Measurements from ENCODE around the gene LRGUK.

Gene LRGUK

DNA sequence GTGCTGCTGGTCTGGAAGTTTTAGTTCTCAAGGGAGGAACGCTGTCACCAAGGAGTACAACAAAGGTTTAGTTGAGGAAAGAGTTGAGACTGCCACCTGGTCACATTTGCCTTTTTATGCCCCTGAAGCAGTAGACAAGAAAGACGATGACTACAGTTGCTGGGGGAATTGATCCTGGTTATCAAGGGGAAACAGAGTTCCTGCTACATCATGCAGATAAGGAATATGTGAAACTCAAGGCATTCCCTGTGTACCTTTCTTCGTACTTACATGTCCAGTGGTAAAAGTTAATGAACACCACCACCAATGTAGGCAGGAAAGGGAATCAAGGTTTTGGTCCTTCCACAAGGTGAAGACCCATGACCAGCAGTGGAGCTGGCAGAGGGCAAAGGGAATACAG, 157.8 kb downstream of the LRGUK start:
- H3K9me3 ChIP-seq (ENCODE audit: control insufficient read depth, insufficient read depth, low read depth, low read length): no peaks in the 10 kb centered on the region
- H3K27ac ChIP-seq (ENCODE audit: extremely low read depth, low read depth, low read length): no peak overlapping the region
- H3K36me3 ChIP-seq (ENCODE audit: control insufficient read depth in 2 of 2, insufficient read depth in 1 of 2, low read length in 2 of 2): no peaks in the 10 kb centered on the region
- H3K4me1 ChIP-seq (ENCODE audit: control insufficient read depth, insufficient read depth, low read length): no peaks in the 10 kb centered on the region
- CTCF ChIA-PET: interaction anchor here (0.7 kb wide), 1 partner anchor 43 kb away, joined by 3 read pairs; no protein-coding TSS in a partner anchor
- POLR2A ChIA-PET: no interaction called here
- H3K4me3 ChIP-seq (ENCODE audit: low read depth, low read length): no peak overlapping the region
- TF ChIP-seq ZNF324 (tag by site-specific recombination; IDR thresholded peaks at IDR 0.05): no peak
- no peak for TF ChIP-seq GLI4 (tag by site-specific recombination; IDR thresholded peaks at IDR 0.05)
- TF ChIP-seq, protein P1, sequence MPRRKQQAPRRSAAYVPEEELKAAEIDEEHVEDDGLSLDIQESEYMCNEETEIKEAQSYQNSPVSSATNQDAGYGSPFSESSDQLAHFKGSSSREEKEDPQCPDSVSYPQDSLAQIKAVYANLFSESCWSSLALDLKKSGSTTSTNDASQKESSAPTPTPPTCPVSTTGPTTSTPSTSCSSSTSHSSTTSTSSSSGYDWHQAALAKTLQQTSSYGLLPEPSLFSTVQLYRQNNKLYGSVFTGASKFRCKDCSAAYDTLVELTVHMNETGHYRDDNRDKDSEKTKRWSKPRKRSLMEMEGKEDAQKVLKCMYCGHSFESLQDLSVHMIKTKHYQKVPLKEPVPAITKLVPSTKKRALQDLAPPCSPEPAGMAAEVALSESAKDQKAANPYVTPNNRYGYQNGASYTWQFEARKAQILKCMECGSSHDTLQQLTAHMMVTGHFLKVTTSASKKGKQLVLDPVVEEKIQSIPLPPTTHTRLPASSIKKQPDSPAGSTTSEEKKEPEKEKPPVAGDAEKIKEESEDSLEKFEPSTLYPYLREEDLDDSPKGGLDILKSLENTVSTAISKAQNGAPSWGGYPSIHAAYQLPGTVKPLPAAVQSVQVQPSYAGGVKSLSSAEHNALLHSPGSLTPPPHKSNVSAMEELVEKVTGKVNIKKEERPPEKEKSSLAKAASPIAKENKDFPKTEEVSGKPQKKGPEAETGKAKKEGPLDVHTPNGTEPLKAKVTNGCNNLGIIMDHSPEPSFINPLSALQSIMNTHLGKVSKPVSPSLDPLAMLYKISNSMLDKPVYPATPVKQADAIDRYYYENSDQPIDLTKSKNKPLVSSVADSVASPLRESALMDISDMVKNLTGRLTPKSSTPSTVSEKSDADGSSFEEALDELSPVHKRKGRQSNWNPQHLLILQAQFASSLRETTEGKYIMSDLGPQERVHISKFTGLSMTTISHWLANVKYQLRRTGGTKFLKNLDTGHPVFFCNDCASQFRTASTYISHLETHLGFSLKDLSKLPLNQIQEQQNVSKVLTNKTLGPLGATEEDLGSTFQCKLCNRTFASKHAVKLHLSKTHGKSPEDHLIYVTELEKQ (tag by site-specific recombination; IDR thresholded peaks at IDR 0.05; ENCODE audit: borderline replicate concordance): no peak
- TF ChIP-seq, protein P2, sequence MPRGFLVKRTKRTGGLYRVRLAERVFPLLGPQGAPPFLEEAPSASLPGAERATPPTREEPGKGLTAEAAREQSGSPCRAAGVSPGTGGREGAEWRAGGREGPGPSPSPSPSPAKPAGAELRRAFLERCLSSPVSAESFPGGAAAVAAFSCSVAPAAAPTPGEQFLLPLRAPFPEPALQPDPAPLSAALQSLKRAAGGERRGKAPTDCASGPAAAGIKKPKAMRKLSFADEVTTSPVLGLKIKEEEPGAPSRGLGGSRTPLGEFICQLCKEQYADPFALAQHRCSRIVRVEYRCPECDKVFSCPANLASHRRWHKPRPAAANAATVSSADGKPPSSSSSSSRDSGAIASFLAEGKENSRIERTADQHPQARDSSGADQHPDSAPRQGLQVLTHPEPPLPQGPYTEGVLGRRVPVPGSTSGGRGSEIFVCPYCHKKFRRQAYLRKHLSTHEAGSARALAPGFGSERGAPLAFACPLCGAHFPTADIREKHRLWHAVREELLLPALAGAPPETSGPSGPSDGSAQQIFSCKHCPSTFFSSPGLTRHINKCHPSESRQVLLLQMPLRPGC (tag by site-specific recombination; IDR thresholded peaks at IDR 0.05): no peak
- TF ChIP-seq ZNF837 (tag by site-specific recombination; IDR thresholded peaks at IDR 0.05): no peak
- no peak for TF ChIP-seq ZNF175 (tag by site-specific recombination; IDR thresholded peaks at IDR 0.05)
- no peak for TF ChIP-seq KLF16 (tag by site-specific recombination; IDR thresholded peaks at IDR 0.05)
- no peak for TF ChIP-seq ZNF600 (tag by site-specific recombination; IDR thresholded peaks at IDR 0.05)
- TF ChIP-seq, protein P3, sequence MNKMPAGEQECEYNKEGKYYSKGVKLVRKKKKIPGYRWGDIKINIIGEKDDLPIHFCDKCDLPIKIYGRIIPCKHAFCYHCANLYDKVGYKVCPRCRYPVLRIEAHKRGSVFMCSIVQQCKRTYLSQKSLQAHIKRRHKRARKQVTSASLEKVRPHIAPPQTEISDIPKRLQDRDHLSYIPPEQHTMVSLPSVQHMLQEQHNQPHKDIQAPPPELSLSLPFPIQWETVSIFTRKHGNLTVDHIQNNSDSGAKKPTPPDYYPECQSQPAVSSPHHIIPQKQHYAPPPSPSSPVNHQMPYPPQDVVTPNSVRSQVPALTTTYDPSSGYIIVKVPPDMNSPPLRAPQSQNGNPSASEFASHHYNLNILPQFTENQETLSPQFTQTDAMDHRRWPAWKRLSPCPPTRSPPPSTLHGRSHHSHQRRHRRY (tag by site-specific recombination; IDR thresholded peaks at IDR 0.05): no peak
- no peak for TF ChIP-seq ZNF701 (tag by site-specific recombination; IDR thresholded peaks at IDR 0.05)
- no peak for TF ChIP-seq GLIS2 (tag by site-specific recombination; IDR thresholded peaks at IDR 0.05)
- no peak for TF ChIP-seq ZNF549 (tag by site-specific recombination; IDR thresholded peaks at IDR 0.05)
- TF ChIP-seq, protein P4, sequence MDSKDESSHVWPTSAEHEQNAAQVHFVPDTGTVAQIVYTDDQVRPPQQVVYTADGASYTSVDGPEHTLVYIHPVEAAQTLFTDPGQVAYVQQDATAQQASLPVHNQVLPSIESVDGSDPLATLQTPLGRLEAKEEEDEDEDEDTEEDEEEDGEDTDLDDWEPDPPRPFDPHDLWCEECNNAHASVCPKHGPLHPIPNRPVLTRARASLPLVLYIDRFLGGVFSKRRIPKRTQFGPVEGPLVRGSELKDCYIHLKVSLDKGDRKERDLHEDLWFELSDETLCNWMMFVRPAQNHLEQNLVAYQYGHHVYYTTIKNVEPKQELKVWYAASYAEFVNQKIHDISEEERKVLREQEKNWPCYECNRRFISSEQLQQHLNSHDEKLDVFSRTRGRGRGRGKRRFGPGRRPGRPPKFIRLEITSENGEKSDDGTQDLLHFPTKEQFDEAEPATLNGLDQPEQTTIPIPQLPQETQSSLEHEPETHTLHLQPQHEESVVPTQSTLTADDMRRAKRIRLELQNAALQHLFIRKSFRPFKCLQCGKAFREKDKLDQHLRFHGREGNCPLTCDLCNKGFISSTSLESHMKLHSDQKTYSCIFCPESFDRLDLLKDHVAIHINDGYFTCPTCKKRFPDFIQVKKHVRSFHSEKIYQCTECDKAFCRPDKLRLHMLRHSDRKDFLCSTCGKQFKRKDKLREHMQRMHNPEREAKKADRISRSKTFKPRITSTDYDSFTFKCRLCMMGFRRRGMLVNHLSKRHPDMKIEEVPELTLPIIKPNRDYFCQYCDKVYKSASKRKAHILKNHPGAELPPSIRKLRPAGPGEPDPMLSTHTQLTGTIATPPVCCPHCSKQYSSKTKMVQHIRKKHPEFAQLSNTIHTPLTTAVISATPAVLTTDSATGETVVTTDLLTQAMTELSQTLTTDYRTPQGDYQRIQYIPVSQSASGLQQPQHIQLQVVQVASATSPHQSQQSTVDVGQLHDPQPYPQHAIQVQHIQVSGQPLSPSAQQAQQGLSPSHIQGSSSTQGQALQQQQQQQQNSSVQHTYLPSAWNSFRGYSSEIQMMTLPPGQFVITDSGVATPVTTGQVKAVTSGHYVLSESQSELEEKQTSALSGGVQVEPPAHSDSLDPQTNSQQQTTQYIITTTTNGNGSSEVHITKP (tag by site-specific recombination; IDR thresholded peaks at IDR 0.05): no peak
- TF ChIP-seq WT1 (tag by site-specific recombination; IDR thresholded peaks at IDR 0.05): no peak
- TF ChIP-seq SP7 (tag by site-specific recombination; IDR thresholded peaks at IDR 0.05): no peak
- TF ChIP-seq SCRT1 (tag by site-specific recombination; IDR thresholded peaks at IDR 0.05; ENCODE audit: borderline replicate concordance): no peak

Data from HEK293 (cell line).